ENCODE data around the gene CLIC5. TPM values are rescaled to one million over a fixed set of nuclear protein-coding genes. Genes with fewer than 3 reads are reported as not detected.

CLIC5 gene
- total RNA-seq, 3 donors from 2014 or later, result 3.4 to 5.4 (median 4.9) TPM

GRCh38 chr6:45952546-45952945, 63.1 kb downstream of the CLIC5 start:
- Histone ChIP-seq H3K4me1 (no peaks in the 10 kb centered on the region), H3K9me3 (no peaks in the 10 kb centered on the region), H3K36me3 (no peaks in the 10 kb centered on the region), H3K27me3 (no peaks in the 10 kb centered on the region), H3K27ac (no peak overlapping the region), H3K4me3 (no peak overlapping the region)
- no peak for TF ChIP-seq POLR2A (IDR thresholded peaks at IDR 0.05)
- no peak for TF ChIP-seq POLR2AphosphoS5 (IDR thresholded peaks at IDR 0.05)
- DNase-seq (ENCODE audit: low spot score in 2 of 2), result no peak
- intact Hi-C loops (cut with DNase I; ENCODE audit: low total_unique reads), result no loop called here

GRCh38 chr6:45952168-45952529, 63.5 kb downstream of the CLIC5 start:
- H3K9me3 ChIP-seq, result no peaks in the 10 kb centered on the region
- no peaks in the 10 kb centered on the region for H3K27me3 ChIP-seq
- H3K4me1 ChIP-seq, result no peaks in the 10 kb centered on the region
- H3K27ac ChIP-seq, result no peak overlapping the region
- DNase-seq (ENCODE audit: low spot score in 2 of 2), result no peak
- TF ChIP-seq POLR2A (IDR thresholded peaks at IDR 0.05) (no peak), POLR2AphosphoS5 (IDR thresholded peaks at IDR 0.05) (no peak), CTCF (IDR thresholded peaks at IDR 0.05) (no peak)
- no peaks in the 10 kb centered on the region for H3K36me3 ChIP-seq
- no peak overlapping the region for H3K4me3 ChIP-seq
- intact Hi-C loops (cut with DNase I; ENCODE audit: low total_unique reads), result no loop called here

GRCh38 chr6:45951321-45952167, 64.1 kb downstream of the CLIC5 start:
- TF ChIP-seq CTCF (IDR thresholded peaks at IDR 0.05) (no peak), POLR2A (IDR thresholded peaks at IDR 0.05) (no peak), POLR2AphosphoS5 (IDR thresholded peaks at IDR 0.05) (no peak)
- Histone ChIP-seq H3K36me3 (no peaks in the 10 kb centered on the region), H3K27me3 (no peaks in the 10 kb centered on the region), H3K27ac (no peak overlapping the region), H3K4me1 (no peaks in the 10 kb centered on the region), H3K9me3 (no peaks in the 10 kb centered on the region), H3K4me3 (no peak overlapping the region)
- intact Hi-C loops (cut with DNase I; ENCODE audit: low total_unique reads), result no loop called here
- no peak for DNase-seq (ENCODE audit: low spot score in 2 of 2)

- Histone ChIP-seq H3K9me3 (no peaks in the 10 kb centered on the region), H3K27me3 (no peaks in the 10 kb centered on the region), H3K4me1 (no peaks in the 10 kb centered on the region), H3K4me3 (no peak overlapping the region), H3K36me3 (no peaks in the 10 kb centered on the region), H3K27ac (no peak overlapping the region)
- no peak for TF ChIP-seq POLR2AphosphoS5 (IDR thresholded peaks at IDR 0.05)
- TF ChIP-seq POLR2A (IDR thresholded peaks at IDR 0.05), result no peak
- no peak for TF ChIP-seq CTCF (IDR thresholded peaks at IDR 0.05)
- no peak for DNase-seq (ENCODE audit: low spot score in 2 of 2)
- intact Hi-C loops (cut with DNase I; ENCODE audit: low total_unique reads), result no loop called here
These were observed 66.4 kb downstream of the CLIC5 start for GRCh38 chr6:45949256-45949655.

- intact Hi-C loops (cut with DNase I; ENCODE audit: low total_unique reads), result no loop called here
- TF ChIP-seq CTCF (IDR thresholded peaks at IDR 0.05) (no peak), POLR2A (IDR thresholded peaks at IDR 0.05) (no peak), POLR2AphosphoS5 (IDR thresholded peaks at IDR 0.05) (no peak)
- no peaks in the 10 kb centered on the region for H3K36me3 ChIP-seq
- no peak overlapping the region for H3K4me3 ChIP-seq
- H3K27ac ChIP-seq, result no peak overlapping the region
- H3K9me3 ChIP-seq, result no peaks in the 10 kb centered on the region
- no peak for DNase-seq (ENCODE audit: low spot score in 2 of 2)
- no peaks in the 10 kb centered on the region for H3K4me1 ChIP-seq
- no peaks in the 10 kb centered on the region for H3K27me3 ChIP-seq
These were observed 67.9 kb downstream of the CLIC5 start for GRCh38 chr6:45947807-45948206.
